ENCODE data around the gene SPATA31D3.
"Not testable (repeated sequence)": the region's sequence is repeated elsewhere in the genome, so short reads cannot be mapped to it uniquely, and the experiment has no call there.

Gene SPATA31D3

GRCh38 chr9:81943393-81943792, at the start of gene SPATA31D3:
Gene SPATA31D3 (plus strand): TSS chr9:81943500. CDS start chr9:81943586, 86 bp downstream.
- not testable (repeated sequence) for DNase-seq (ENCODE audit: low read depth in 2 of 2)

- no peak for DNase-seq (ENCODE audit: low read depth in 2 of 2)
Observed at GRCh38 chr9:81893929-81894328, 49.4 kb upstream of the SPATA31D3 start.

GRCh38 chr9:81894891-81895290, 48.4 kb upstream of the SPATA31D3 start:
- DNase-seq (ENCODE audit: low read depth in 2 of 2): no peak

GRCh38 chr9:81896070-81896469, 47.2 kb upstream of the SPATA31D3 start:
- DNase-seq (ENCODE audit: low read depth in 2 of 2): peak in 1 of 2 experiments; percentile 15

GRCh38 chr9:81898851-81899250, 44.4 kb upstream of the SPATA31D3 start:
- no peak for DNase-seq (ENCODE audit: low read depth in 2 of 2)

GRCh38 chr9:81902196-81902595, 41.1 kb upstream of the SPATA31D3 start:
- no peak for DNase-seq (ENCODE audit: low read depth in 2 of 2)

- no peak for DNase-seq (ENCODE audit: low read depth in 2 of 2)
Observed at GRCh38 chr9:81902626-81903025, 40.7 kb upstream of the SPATA31D3 start.

- peak; percentile 39 to 58 for DNase-seq (ENCODE audit: low read depth in 2 of 2)
Observed at GRCh38 chr9:81906671-81907070, 36.6 kb upstream of the SPATA31D3 start.

- DNase-seq (ENCODE audit: low read depth in 2 of 2): no peak
Observed at GRCh38 chr9:81912135-81912534, 31.2 kb upstream of the SPATA31D3 start.

GRCh38 chr9:81915801-81916505, 27.3 kb upstream of the SPATA31D3 start:
- DNase-seq (ENCODE audit: low read depth in 2 of 2): no peak

GRCh38 chr9:81918507-81918906, 24.8 kb upstream of the SPATA31D3 start:
- DNase-seq (ENCODE audit: low read depth in 2 of 2): not testable (repeated sequence)

- DNase-seq (ENCODE audit: low read depth in 2 of 2): not testable (repeated sequence)
Observed at GRCh38 chr9:81928305-81928704, 15.0 kb upstream of the SPATA31D3 start, which contains the start of gene SPATA31D4. Gene SPATA31D4 (plus strand): TSS chr9:81928428. CDS start chr9:81928514, 86 bp downstream.

GRCh38 chr9:81930147-81930546, 13.2 kb upstream of the SPATA31D3 start:
- not testable (repeated sequence) for DNase-seq (ENCODE audit: low read depth in 2 of 2)

- DNase-seq (ENCODE audit: low read depth in 2 of 2): not testable (repeated sequence)
Observed at GRCh38 chr9:81933547-81933946, 9.8 kb upstream of the SPATA31D3 start.

- not testable (repeated sequence) for DNase-seq (ENCODE audit: low read depth in 2 of 2)
Observed at GRCh38 chr9:81948650-81949049, 5.3 kb downstream of the SPATA31D3 start.

- no peak for DNase-seq (ENCODE audit: low read depth in 2 of 2)
Observed at GRCh38 chr9:81953096-81953495, 9.8 kb downstream of the SPATA31D3 start.

- DNase-seq (ENCODE audit: low read depth in 2 of 2): no peak
Observed at GRCh38 chr9:81955625-81956024, 12.3 kb downstream of the SPATA31D3 start.

- DNase-seq (ENCODE audit: low read depth in 2 of 2): peak; percentile 33 to 45
Observed at GRCh38 chr9:81964218-81965171, 21.2 kb downstream of the SPATA31D3 start.

- no peak for DNase-seq (ENCODE audit: low read depth in 2 of 2)
Observed at GRCh38 chr9:81968026-81968425, 24.7 kb downstream of the SPATA31D3 start.

- DNase-seq (ENCODE audit: low read depth in 2 of 2): no peak
Observed at GRCh38 chr9:81969971-81970370, 26.7 kb downstream of the SPATA31D3 start.

- no peak for DNase-seq (ENCODE audit: low read depth in 2 of 2)
Observed at GRCh38 chr9:81971727-81972126, 28.4 kb downstream of the SPATA31D3 start.

GRCh38 chr9:81974764-81975163, 31.5 kb downstream of the SPATA31D3 start:
- no peak for DNase-seq (ENCODE audit: low read depth in 2 of 2)

All from fibroblast of skin of left biceps (primary cell).